EH (cell line): Measurements from ENCODE around the gene HSF2BP.
"Not testable (repeated sequence)": the region's sequence is repeated elsewhere in the genome, so short reads cannot be mapped to it uniquely, and the experiment has no call there.

Experiments
- DNase-seq: peaks from one replicate; pipeline ENCODE4 v3.0.0-alpha.2; 2015; ENCODE audit warnings: low read depth

HSF2BP gene

DNA sequence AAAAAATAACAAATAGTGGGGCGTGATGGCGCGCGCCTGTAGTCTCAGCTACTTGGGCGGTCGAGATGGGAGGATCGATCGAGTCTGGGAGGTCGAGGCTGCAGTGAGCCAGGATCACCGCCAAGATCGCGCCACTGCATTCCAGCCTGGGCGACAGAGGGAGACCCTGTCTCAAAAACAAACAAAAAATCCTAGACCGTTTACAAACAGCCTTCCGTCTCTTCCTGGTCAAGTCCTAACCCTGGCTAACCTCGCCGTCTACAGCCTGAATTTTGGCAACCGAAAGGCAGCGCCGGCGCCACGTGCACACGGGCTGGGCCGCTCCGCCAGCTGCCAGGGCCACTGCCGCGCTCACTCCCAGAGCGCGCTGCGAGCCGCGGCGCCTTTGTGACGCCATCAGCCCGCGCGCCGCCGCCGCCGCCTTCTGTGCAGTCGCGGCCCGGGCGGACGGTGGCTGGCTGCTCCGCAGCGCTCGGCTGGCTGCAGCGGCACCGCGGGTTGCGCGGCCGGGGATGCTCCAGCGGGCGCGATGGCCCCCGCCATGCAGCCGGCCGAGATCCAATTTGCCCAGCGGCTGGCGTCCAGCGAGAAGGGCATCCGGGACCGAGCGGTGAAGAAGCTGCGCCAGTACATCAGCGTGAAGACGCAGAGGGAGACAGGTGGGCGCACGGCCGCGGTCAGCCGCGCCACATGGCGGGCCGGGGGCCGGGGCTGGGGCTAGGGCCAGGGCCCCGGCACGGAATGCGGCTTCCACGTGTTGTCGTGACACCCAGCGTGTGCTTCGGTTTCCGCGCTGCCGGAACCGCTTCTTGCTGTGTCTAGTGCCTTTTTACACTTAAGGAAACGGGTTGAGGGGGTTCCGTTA lies at the start of gene HSF2BP, which contains the start of gene RRP1B:
TSS of gene HSF2BP (minus strand) at position 353 of the 865 bp plus-strand sequence. CDS start 1,392 bp downstream, outside the sequence.
TSS of gene RRP1B (plus strand) at position 425 of the 865 bp plus-strand sequence. CDS start at position 530, 105 bp downstream.
- DNase-seq = peak; percentile 83

- DNase-seq = no peak
These were observed 49.6 kb upstream of the HSF2BP start for GRCh38 chr21:43708745-43709381.

GRCh38 chr21:43707462-43707861 lies 48.2 kb upstream of the HSF2BP start:
- DNase-seq = no peak

DNA sequence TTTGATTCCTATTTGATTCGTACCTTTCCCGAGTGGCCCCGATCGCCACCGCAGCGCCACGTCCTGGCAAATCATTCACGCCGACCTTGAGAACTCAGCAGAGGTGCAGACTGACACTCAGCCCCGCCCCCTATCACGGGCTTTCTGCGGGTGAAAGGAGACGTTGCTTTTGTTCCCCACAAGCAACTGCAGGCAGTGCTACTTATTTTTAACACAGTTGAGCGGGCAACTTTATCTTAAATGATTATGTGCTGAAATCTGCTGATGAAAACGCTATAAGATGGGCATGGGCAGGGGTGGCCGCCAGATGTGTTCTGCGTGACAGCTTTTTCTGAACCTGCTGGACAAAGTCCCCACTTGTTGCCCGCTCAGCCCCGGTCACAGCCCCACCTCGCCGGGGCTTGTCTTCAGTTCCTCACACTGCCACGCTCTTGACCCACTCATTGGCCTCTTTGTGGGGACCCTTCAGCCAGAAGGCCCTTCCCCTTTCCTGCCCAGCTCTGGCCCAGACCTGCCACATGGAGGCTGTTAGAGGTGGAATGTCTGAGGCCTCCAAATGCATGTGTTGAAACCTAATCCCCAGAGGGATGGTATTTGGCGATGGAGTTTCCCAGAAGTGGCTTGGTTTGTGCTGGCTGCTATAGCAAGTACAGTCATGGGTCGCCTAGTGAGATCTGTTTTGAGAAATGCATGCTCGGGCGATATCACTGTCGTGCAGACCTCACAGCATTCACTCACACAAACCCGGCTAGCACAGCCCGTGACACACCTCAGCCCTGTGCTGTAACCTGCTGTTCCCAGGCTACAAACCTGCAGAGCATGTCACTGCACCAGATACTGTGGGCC lies 44.0 kb upstream of the HSF2BP start:
- DNase-seq = peak; percentile 69

DNA sequence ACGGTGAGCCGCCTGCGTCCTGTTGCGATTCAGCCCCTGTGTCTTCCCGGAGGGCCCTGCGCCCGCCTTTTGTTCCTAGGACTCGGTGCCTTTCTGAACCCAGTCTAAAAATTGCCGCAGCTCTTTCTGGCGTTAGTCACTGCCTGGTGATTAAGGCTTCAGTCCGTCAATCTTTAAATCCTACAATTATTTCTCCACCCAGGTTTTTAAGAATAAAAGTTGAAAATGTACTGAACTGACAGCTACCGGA lies 43.4 kb upstream of the HSF2BP start:
- DNase-seq = peak; percentile 65

DNA sequence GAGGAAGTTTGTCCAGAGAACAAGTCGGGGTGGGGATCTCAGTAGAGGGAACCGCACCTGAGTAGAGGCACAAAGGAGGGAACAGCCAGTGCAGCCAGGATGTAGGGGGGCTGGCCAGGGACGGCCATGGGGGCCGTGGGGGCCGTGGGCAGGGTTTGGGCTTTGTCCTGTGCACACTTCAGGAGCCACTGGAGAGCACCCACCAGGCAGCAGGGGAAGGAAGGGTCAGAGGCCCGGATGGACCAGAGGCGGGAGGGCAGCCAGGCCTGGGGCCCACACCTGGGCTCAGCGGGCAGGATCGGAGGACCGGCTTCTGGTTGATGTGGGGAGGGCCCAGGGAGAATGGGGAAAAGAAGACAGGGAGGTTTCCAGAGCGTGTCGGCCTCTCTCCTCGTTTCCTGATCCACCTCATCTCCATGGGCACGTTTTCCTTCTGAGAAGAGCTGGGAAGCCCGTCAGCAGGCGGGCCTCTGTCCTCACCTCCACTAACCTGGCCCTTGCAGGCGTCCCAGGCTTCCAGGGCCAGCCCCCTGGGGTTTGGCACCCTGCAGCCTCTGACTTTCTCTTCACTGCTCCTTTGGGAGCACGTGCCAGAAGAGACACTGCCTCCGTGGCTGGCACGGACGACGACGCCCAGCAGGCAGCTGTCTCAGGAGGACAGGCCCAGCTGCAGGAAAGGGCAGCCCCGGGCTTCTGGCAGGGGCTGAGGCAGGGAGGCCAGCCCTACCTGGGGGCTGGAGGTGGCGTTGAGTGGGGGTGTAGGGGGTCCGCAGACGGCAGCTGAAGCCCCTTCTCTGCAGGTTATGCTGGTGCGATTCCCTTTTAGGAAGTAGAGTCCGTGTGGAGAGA lies 42.9 kb upstream of the HSF2BP start:
- no peak for DNase-seq

DNA sequence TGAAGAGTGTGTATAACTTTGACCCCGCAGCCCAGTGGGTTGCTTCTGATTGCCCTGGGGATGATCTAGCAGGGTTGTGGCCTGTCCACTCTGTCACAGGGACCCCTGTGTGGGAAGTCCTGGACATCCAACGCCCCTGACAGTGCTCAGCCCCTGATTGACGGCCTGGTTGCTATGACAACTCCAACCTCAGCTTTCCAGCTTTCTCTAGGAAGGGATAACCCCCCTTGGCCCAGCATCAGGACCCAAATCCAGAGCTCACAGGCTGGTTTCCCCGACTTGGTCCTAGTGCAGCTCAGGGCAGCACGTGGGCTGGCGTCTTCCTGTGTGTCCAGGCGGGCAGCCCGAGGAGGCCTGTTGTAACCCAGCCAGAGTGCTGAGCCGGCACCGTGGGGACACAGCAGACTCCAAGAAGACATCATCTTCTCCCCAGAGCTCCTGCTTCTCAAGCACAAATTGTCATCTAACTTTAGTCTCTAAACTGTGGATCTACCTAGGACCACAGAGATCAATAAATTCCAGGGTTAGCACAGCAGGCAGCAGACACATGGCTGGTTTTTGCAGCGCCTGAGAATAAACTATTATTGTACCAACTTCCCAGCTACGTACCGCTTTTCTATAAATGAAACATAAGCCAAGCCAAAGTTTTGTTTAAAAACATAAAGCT lies 40.8 kb upstream of the HSF2BP start:
- DNase-seq = no peak

- not testable (repeated sequence) for DNase-seq
These were observed 40.1 kb upstream of the HSF2BP start for GRCh38 chr21:43699492-43699777.

DNA sequence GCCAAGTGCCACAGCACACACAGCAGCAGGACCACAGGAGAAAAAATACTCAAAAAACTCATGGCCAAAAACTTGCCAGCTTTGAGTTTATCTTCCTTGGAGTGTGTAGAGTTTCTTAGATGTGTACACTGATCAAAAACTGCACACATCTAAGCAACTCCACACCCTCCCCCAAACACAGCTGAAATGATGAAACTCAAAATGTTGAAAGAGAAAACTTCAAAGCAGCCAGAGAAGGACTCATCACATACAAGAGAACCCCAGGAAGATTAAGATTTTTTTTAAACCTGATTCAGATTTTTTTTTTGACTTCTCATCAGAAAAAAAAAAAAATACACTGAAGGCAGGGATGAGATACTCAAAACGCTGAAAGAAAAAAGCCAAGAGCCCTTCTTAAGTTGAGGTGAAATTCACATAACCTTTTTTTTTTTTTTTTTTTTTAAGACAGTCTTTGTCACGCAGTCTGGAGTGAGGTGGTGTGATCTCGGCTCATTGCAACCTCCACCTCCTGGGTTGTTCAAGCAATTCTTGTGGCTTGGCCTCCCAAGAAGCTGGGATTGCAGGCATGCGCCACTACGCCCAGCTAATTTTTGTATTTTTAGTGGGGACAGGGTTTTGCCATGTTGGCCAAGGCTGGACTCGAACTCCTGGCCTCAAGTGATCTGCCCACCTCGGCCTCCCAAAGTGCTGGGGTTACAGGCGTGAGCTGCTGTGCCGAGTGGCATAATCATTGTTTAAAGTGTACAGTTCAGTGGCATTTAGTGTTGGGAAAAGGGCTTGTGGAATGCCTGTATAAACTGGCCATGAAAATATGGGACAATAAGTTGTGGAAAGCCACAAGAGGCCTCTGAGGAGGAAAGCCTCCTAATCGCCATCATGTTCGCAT lies 38.7 kb upstream of the HSF2BP start:
- no peak for DNase-seq

DNA sequence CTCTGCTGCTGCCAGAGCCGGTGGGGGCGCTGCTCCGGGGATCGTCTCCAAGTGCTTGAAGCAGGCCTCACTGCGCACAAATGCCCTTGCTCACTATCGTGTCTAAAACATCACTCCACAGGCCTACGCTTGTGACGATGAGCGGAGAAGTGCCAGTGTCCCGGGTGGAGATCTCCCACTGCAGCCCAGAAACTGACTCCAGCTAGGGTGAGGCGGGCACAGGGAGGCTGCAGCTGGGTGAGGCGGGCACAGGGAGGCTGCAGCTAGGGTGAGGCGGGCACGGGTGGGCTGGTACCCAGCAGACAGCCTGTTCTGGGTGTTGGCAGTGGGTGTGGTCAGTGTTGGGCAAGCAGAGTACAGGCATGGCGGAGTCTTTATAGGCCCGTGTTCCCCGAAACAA lies 36.9 kb upstream of the HSF2BP start:
- no peak for DNase-seq

DNA sequence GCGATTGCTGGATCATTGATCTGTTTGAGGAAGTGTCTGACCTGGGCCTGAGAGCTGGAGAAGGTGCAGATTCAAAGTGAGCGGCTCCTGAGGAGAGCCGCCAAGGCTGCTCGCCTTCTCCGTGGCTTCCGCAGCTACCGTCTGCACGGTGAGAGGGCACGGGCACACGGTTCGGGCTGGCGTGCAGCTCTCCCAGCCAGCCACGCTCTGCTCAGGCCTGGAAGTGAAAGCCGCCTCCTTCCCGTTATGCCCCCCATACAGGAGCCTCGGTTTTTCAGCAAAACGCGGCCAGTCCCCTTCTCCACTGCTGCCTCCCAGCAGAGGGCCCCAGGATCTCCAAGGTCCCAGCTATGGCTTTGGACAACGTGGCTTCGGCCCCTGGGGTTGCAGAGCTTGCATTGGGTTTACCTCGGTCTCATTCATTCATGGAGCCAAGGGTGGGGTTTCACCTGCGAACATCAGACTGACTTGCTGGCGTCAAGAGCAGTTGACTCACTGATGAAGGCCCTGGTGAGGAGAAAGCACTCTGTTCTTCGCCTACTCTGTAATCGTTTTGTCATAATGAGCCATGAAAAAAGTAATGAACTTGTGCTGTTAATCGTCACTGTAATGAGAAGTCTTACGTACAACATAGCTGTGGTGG lies 35.3 kb upstream of the HSF2BP start:
- DNase-seq = no peak

GRCh38 chr21:43693981-43694380 lies 34.7 kb upstream of the HSF2BP start:
- no peak for DNase-seq

GRCh38 chr21:43692949-43693348 lies 33.7 kb upstream of the HSF2BP start:
- DNase-seq = no peak

- no peak for DNase-seq
These were observed 32.5 kb upstream of the HSF2BP start for GRCh38 chr21:43691801-43692200.

GRCh38 chr21:43691086-43691795 lies 32.0 kb upstream of the HSF2BP start:
- no peak for DNase-seq

GRCh38 chr21:43690346-43690745 lies 31.1 kb upstream of the HSF2BP start:
- no peak for DNase-seq

- DNase-seq = no peak
These were observed 30.5 kb upstream of the HSF2BP start for GRCh38 chr21:43689556-43690337.

- no peak for DNase-seq
These were observed 29.6 kb upstream of the HSF2BP start for GRCh38 chr21:43688906-43689305.
